SK-N-SH (cell line): ENCODE measurements around the gene SLC12A4.

Experiments used
- CTCF ChIP-seq: fragments of 200-600 bp; sonication (generic); IDR thresholded peaks from 2 replicates; pipeline ENCODE4 v1.6.1; 2017; ENCODE audit warnings: antibody characterized with exemption, mild to moderate bottlenecking, moderate library complexity
- EP300 ChIP-seq, 2 experiments: IDR thresholded peaks; 2 replicates each; pipeline versions ENCODE4 v1.4.0 to v1.6.1; 2012; ENCODE audit warnings: borderline replicate concordance in 1 of 2, low read depth in 1 of 2, low read length in 1 of 2
- EZH2phosphoT487 ChIP-seq: fragments of 200-600 bp; sonication (generic); IDR thresholded peaks from 2 replicates; pipeline ENCODE4 v1.6.1; 2017; ENCODE audit warnings: low read depth, mixed run types, mild to moderate bottlenecking, antibody characterized with exemption, moderate library complexity, borderline replicate concordance
- FOXJ3 ChIP-seq: sonication (generic); formaldehyde crosslinking; IDR thresholded peaks from 2 replicates; pipeline ENCODE4 v1.5.1; 2020; ENCODE audit warnings: mild to moderate bottlenecking, missing genetic modification reagents
- GATA2 ChIP-seq: sonication (generic); formaldehyde crosslinking; IDR thresholded peaks from 2 replicates; pipeline ENCODE4 v1.5.0; 2020; ENCODE audit warnings: mild to moderate bottlenecking, missing genetic modification reagents
- PBX3 ChIP-seq: IDR thresholded peaks from 2 replicates; pipeline ENCODE4; 2012
- POLR2AphosphoS5 ChIP-seq: IDR thresholded peaks from 2 replicates; pipeline ENCODE4 v1.6.1; 2012; ENCODE audit warnings: low read depth, low read length
- SIN3A ChIP-seq: IDR thresholded peaks from 2 replicates; pipeline ENCODE4 v1.6.1; 2012; ENCODE audit warnings: low read depth, mild to moderate bottlenecking, low read length, moderate library complexity, borderline replicate concordance
- YY1 ChIP-seq: IDR thresholded peaks from 2 replicates; pipeline ENCODE4 v1.4.0; 2012; ENCODE audit warnings: low read depth, mild to moderate bottlenecking
- TF ChIP-seq, protein P1 (sequence below): IDR thresholded peaks from 2 replicates; pipeline ENCODE4 v1.4.0; 2012; ENCODE audit warnings: low read depth

DNA sequence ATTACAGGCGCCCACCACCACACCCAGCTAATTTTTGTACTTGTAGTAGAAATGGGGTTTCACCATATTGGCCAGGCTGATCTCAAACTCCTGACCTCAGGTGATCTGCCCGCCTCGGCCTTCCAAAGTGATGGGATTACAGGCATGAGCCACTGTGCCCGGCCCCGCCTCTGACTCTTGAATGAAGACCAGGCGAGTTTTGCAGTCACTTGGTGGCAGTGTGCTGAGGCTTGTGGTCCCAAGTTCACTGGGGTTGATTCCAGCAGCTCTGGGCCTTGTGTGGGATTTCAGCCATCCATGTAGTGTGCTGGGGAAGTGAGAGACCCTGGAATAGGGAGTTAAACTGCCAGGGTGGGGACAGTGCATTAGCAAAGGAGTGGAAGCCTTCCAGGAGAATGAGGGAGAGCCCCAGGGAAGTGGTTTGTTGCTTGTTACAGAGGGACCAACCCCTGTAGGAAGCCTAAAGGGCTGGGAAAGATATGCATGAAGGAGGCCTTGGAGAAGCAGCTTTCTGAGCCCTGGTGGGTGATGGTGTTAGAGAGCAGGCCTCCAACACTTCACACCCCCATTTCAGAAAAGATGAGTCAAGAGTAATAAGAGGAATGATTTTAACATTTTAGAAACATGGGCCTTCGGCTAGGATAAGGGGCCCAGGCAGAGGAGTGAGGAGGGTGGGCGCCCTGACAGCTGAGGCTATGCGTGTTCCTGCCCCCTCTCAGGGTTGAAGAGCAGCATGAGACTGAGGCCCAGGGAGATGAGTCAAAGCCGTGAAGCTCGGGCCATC is 60.8 kb downstream of the SLC12A4 start:
- TF ChIP-seq CTCF (no peak), EZH2phosphoT487 (no peak), EP300 (IDR thresholded peaks at IDR 0.05; ENCODE audit: borderline replicate concordance in 1 of 2, low read depth in 1 of 2, low read length in 1 of 2) (no peak), SIN3A (no peak), YY1 (no peak), PBX3 (no peak), FOXJ3 (CRISPR knock-in tag) (no peak), GATA2 (CRISPR knock-in tag) (no peak), POLR2AphosphoS5 (no peak)
- TF ChIP-seq, protein P1, sequence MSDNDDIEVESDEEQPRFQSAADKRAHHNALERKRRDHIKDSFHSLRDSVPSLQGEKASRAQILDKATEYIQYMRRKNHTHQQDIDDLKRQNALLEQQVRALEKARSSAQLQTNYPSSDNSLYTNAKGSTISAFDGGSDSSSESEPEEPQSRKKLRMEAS, result no peak
